ENCODE results near the gene CHMP2A. TPM values are rescaled to one million over a fixed set of nuclear protein-coding genes. Genes with fewer than 3 reads are reported as not detected.

Gene CHMP2A
- total and polyA plus RNA-seq, 10 of the 15 experiments (the other 5 are each of a cell fraction or from before 2014, with no cell fraction given), result 69.5 to 172 (median 109) TPM

- TF ChIP-seq SREBF2 (IDR thresholded peaks at IDR 0.05; ENCODE audit: low read length) (no peak), MEF2A (IDR thresholded peaks at IDR 0.05; ENCODE audit: insufficient read depth, low read depth, low read length) (0 out of 2 replicates have a peak, but pooled peaks have one; percentile 34), IKZF2 (IDR thresholded peaks at IDR 0.05) (peak; percentile 82 to 86), SMAD5 (IDR thresholded peaks at IDR 0.05; ENCODE audit: low read depth) (peak; percentile 95), SUZ12 (IDR thresholded peaks at IDR 0.05; ENCODE audit: unreplicated experiment) (no peak), TAF1 (IDR thresholded peaks at IDR 0.05; ENCODE audit: borderline replicate concordance, low read depth, low read length) (peak; percentile 85), GATAD2B (conservative IDR thresholded peaks at IDR 0.05; ENCODE audit: low read depth) (no peak; the same call in 1 of the 2 replicates), RUNX3 (IDR thresholded peaks at IDR 0.05; ENCODE audit: low read length) (peak; percentile 60), ATF7 (IDR thresholded peaks at IDR 0.05; ENCODE audit: low read depth) (peak; percentile 97), HDGF (IDR thresholded peaks at IDR 0.05) (peak; percentile 94), REST (IDR thresholded peaks at IDR 0.05; ENCODE audit: low read depth, low read length) (no peak), NRF1 (conservative IDR thresholded peaks at IDR 0.05; ENCODE audit: low read depth, low read length) (peak; percentile 78), NKRF (conservative IDR thresholded peaks at IDR 0.05) (no peak; the same call in none of the 2 replicates), MEF2B (IDR thresholded peaks at IDR 0.05; ENCODE audit: partially characterized antibody, poor library complexity, severe bottlenecking) (no peak), POLR2AphosphoS5 (IDR thresholded peaks at IDR 0.05; ENCODE audit: low read length) (peak; percentile 93), ZBTB11 (CRISPR knock-in tag; IDR thresholded peaks at IDR 0.05) (no peak), SP1 (IDR thresholded peaks at IDR 0.05; ENCODE audit: low read depth, low read length) (peak; percentile 36), CEBPB (IDR thresholded peaks at IDR 0.05; ENCODE audit: borderline replicate concordance in 1 of 2, low read depth in 2 of 2, low read length in 2 of 2) (no peak), CBFB (IDR thresholded peaks at IDR 0.05; ENCODE audit: low read depth) (peak; percentile 52; the same call in 1 of the 2 replicates), HDAC6 (IDR thresholded peaks at IDR 0.05; ENCODE audit: unreplicated experiment) (no peak), SPI1 (IDR thresholded peaks at IDR 0.05; ENCODE audit: borderline replicate concordance, insufficient read depth, low read depth, low read length) (peak; percentile 47; the same call in 1 of the 2 replicates), ESRRA (IDR thresholded peaks at IDR 0.05; ENCODE audit: low read length) (no peak)
These were observed 10.9 kb downstream of the CHMP2A start, which contains the start of gene TRIM28 (continued) for GRCh38 chr19:58543826-58544590.

Data from GM12878 (cell line).